Right forelimb (tissue), 1 donor: ENCODE data around the gene POLR3A.

Source experiments
- DNase-seq: peaks from one replicate; pipeline ENCODE4 v3.0.0-alpha.2; 2018

Gene POLR3A

GRCh38 chr10:78045856-78046255 lies 16.5 kb upstream of the POLR3A start:
- DNase-seq = no peak

- DNase-seq = no peak
These were observed 15.9 kb upstream of the POLR3A start for GRCh38 chr10:78045237-78045636.

GRCh38 chr10:78044699-78045098 lies 15.4 kb upstream of the POLR3A start:
- no peak for DNase-seq

DNA sequence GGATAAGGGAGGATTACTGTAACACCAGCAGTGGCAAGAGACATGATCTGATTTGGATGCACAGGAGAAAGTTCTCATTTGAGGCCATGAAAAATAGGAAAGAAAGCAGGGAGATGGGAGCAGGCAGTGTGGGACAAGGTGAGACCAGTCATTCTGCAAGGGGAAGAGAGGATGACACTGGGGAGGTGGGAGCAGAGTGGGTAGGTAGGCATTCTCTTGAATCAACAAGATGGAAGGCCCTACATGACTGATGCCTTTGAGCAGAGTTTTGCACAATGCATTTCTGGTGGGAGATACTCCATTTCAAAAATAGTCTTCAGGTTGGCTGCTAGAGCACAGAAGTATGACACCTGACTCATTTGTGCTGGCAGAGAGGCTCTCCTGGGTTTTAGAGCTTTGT lies 14.9 kb upstream of the POLR3A start:
- DNase-seq = no peak

DNA sequence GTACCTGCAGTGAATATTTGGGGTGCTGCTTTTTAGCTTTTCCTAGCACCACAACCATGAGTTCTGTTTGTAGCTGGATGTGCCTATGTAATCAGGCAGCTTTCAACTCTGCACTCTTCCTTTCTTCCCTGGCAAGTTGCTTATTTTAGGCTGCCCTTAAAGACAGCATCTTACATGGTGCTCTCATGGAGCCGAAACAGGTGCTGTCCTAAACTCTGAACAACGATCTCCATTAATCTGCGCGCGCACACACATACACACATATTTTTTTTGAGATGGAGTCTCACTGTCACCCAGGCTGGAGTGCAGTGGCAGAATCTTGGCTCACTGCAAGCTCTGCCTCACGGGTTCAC lies 13.4 kb upstream of the POLR3A start:
- DNase-seq = no peak

- DNase-seq = no peak
These were observed 12.9 kb upstream of the POLR3A start for GRCh38 chr10:78042058-78042751.

- DNase-seq = no peak
These were observed 12.1 kb upstream of the POLR3A start for GRCh38 chr10:78041170-78042057.

- no peak for DNase-seq
These were observed 10.4 kb upstream of the POLR3A start for GRCh38 chr10:78039743-78040142.

GRCh38 chr10:78038791-78039547 lies 9.7 kb upstream of the POLR3A start:
- DNase-seq = no peak

DNA sequence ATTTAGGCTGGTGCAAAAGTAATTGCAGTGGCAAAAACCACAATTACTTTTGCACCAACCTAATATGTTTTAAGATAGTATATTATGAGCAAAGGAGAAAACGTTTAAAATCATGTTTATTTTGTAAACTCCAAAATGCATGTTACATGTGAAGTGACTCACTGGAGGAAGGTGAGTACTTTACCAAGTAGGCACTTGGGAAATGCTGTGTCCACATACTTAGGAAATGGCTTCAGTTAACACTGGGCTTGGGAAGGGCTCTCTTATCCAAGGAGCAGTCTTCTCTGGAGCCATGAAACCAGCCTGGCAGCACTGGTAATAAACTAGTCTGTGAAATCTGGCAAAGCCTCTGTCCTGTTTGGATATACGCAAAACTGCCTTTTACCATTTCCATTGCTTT lies 8.8 kb upstream of the POLR3A start:
- DNase-seq = no peak

- DNase-seq = no peak
These were observed 6.7 kb upstream of the POLR3A start for GRCh38 chr10:78035933-78036583.

DNA sequence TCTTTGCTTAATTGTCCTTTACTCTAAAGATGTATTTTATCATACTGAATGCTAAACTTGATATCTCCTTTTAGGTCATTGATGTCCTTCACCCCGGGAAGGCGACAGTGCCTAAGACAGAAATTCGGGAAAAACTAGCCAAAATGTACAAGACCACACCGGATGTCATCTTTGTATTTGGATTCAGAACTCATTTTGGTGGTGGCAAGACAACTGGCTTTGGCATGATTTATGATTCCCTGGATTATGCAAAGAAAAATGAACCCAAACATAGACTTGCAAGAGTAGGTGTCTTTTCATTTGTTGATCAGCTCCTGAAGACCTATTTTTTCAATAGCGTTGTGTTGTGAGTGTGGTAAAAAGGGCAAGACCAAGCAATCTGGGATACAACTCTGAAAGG lies 6.1 kb upstream of the POLR3A start:
- no peak for DNase-seq

GRCh38 chr10:78035025-78035424 lies 5.7 kb upstream of the POLR3A start:
- no peak for DNase-seq

DNA sequence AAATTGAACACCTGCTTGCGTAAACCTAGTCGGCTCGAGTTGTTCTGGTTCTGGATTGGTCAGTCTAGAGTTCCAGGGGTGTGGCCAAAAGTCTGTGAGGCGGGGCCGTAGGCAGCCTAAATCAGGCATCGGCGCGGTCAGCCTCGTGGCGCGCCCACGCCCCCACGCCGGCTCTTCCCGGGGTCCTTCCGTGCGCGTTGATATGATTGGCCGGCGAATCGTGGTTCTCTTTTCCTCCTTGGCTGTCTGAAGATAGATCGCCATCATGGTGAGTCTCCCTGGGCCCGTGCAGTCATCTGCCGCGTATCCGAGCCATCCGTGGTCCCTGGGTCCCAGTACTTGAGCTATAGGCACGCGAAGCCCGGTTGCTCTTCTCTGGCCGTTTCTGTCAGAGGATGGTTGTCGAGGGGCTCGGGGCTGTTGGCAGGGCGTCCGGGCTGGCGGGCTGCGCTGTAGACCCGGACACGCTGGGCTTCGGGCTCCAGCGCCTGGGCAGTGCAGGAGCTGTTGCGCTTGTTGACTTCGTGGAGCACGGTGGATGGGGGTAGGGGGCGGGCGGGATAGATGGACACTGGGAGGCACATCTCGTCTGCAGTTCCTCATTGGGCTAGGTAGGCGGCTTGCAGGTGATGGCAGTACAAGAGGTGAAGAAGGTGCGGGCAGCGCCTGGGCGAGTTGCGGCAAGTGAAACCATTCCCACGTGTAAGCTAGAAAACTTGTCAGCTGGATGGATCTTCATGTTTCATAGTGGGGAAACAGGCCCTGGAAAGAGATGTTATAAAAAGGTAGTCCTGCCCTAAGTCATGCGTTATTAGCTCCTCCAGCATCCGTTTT lies 4.5 kb upstream of the POLR3A start, which contains the start of gene RPS24:
TSS of gene RPS24 (plus strand) at position 227 of the 834 bp plus-strand sequence. CDS start at position 266, 39 bp downstream.
- peak; percentile 98 for DNase-seq

- no peak for DNase-seq
These were observed 4.0 kb upstream of the POLR3A start for GRCh38 chr10:78033387-78033636.

- no peak for DNase-seq
These were observed 662 bp downstream of the POLR3A start for GRCh38 chr10:78028438-78029268.

DNA sequence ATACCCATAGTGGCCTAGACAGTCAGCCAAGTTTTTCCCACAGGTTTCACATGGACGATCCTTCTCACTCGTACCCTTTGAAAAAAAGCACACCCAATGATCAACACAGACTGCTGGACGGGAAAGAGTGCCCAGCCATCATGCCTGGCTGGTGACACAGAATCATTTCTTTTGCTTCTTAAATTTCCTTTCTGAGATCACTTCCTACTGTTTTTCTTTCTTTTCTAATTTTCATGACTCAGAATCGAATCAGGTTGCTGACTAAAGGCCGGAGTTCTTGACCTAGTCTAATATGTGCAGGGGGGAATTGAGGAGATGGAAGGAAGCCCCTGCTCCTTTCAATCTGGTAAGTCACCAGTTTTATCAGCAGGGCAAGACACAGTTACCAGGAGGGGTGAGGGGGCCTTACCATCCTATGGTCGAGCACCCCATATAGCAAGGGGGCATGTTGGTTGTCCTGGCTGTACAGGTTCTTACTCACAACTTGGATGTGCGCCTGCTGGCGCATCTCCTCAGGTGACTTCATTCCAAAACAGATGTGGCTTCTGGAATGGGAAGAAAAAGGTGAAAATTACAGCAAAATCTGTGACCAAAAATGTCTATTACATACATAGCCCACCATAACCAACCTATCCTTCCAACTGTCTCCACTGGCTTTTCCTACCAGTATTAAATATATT lies 3.5 kb downstream of the POLR3A start:
- DNase-seq = no peak

- DNase-seq = no peak
These were observed 5.6 kb downstream of the POLR3A start for GRCh38 chr10:78023741-78024140.

- no peak for DNase-seq
These were observed 8.1 kb downstream of the POLR3A start for GRCh38 chr10:78021201-78021600.

- DNase-seq = no peak
These were observed 10.1 kb downstream of the POLR3A start for GRCh38 chr10:78019264-78019663.

DNA sequence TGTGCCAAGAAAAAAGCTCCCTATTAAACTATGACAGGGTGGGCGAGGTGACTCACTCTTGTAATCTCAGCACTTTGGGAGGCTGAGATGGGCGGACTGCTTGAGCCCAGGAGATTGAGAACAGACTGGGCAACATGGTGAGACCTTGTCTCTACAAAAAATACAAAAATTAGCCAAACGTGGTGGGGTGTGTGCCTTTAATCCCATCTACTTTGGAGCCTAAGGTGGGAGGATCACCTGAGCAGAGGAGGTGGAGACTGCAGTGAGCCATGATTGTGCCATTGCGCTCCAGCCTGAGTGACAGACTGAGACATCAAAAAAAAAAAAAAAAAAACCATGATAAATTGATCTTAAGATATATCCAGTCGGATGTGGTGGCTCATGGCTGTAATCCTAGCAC lies 11.5 kb downstream of the POLR3A start:
- no peak for DNase-seq
